Central memory CD4-positive, alpha-beta T cell (primary cell): Measurements from ENCODE around the gene PPP1R1C.

ENCODE experiments used
- DNase-seq: peaks from one replicate; pipeline ENCODE4 v3.0.0; 2022

The PPP1R1C gene

GRCh38 chr2:181972431-181973170 lies 13.1 kb upstream of the PPP1R1C start:
- no peak for DNase-seq

- DNase-seq, result no peak
These were observed 12.4 kb upstream of the PPP1R1C start for GRCh38 chr2:181973171-181973783.

- DNase-seq, result no peak
These were observed 7.8 kb upstream of the PPP1R1C start for GRCh38 chr2:181977661-181978350.

- DNase-seq, result no peak
These were observed 7.1 kb upstream of the PPP1R1C start for GRCh38 chr2:181978351-181979150.

GRCh38 chr2:181984060-181984459 lies 1.6 kb upstream of the PPP1R1C start:
- no peak for DNase-seq

GRCh38 chr2:181984814-181985631 lies 630 bp upstream of the PPP1R1C start:
- DNase-seq, result no peak

GRCh38 chr2:181988154-181988924 lies 2.7 kb downstream of the PPP1R1C start:
- DNase-seq, result no peak

- no peak for DNase-seq
These were observed 3.4 kb downstream of the PPP1R1C start for GRCh38 chr2:181989099-181989498.

- no peak for DNase-seq
These were observed 5.7 kb downstream of the PPP1R1C start for GRCh38 chr2:181991171-181991885.

GRCh38 chr2:181992776-181993175 lies 7.1 kb downstream of the PPP1R1C start:
- no peak for DNase-seq

GRCh38 chr2:181995289-181995688 lies 9.6 kb downstream of the PPP1R1C start:
- no peak for DNase-seq

- DNase-seq, result no peak
These were observed 12.6 kb downstream of the PPP1R1C start for GRCh38 chr2:181998041-181998835.

- no peak for DNase-seq
These were observed 13.4 kb downstream of the PPP1R1C start for GRCh38 chr2:181998891-181999654.

- DNase-seq, result no peak
These were observed 14.3 kb downstream of the PPP1R1C start for GRCh38 chr2:181999911-182000310.

- no peak for DNase-seq
These were observed 19.4 kb downstream of the PPP1R1C start for GRCh38 chr2:182004945-182005520.

- no peak for DNase-seq
These were observed 21.1 kb downstream of the PPP1R1C start for GRCh38 chr2:182006595-182007341.

GRCh38 chr2:182014284-182014683 lies 28.6 kb downstream of the PPP1R1C start:
- DNase-seq, result no peak
